Measurements from ENCODE around the gene SHB. TPM values are rescaled to one million over a fixed set of nuclear protein-coding genes. Genes with fewer than 3 reads are reported as not detected.

Gene SHB
- total RNA-seq, 1 donor from 2014 or later, result 12.2 TPM

- DNase-seq (ENCODE audit: low spot score in 2 of 2) (peak; percentile 48 to 60), FAIRE-seq (no peak)
Observed at GRCh38 chr9:38088006-38088925, 19.2 kb upstream of the SHB start.

- DNase-seq (ENCODE audit: low spot score in 2 of 2) (no peak), FAIRE-seq (no peak)
Observed at GRCh38 chr9:38086496-38086895, 17.5 kb upstream of the SHB start.

GRCh38 chr9:38085308-38085707, 16.3 kb upstream of the SHB start:
- no peak for FAIRE-seq
- no peak for DNase-seq (ENCODE audit: low spot score in 2 of 2)

- no peak for FAIRE-seq
Observed at GRCh38 chr9:38084556-38084880, 15.5 kb upstream of the SHB start.

GRCh38 chr9:38083858-38084555, 15.0 kb upstream of the SHB start:
- FAIRE-seq (no peak), DNase-seq (ENCODE audit: low spot score in 2 of 2) (no peak)

More at GRCh38 chr9:38084556-38084880, 15.5 kb upstream of the SHB start:
- DNase-seq (ENCODE audit: low spot score in 2 of 2), result no peak

- FAIRE-seq, result no peak
- DNase-seq (ENCODE audit: low spot score in 2 of 2), result no peak
Observed at GRCh38 chr9:38082446-38083287, 13.6 kb upstream of the SHB start.

GRCh38 chr9:38081356-38082108, 12.5 kb upstream of the SHB start:
- FAIRE-seq (no peak), DNase-seq (ENCODE audit: low spot score in 2 of 2) (no peak)

- DNase-seq (ENCODE audit: low spot score in 2 of 2) (no peak), FAIRE-seq (no peak)
Observed at GRCh38 chr9:38079461-38080031, 10.5 kb upstream of the SHB start.

- no peak for FAIRE-seq
Observed at GRCh38 chr9:38075272-38075671, 6.2 kb upstream of the SHB start.

GRCh38 chr9:38074441-38074961, 5.5 kb upstream of the SHB start:
- no peak for DNase-seq (ENCODE audit: low spot score in 2 of 2)
- no peak for FAIRE-seq

More at GRCh38 chr9:38075272-38075671, 6.2 kb upstream of the SHB start:
- DNase-seq (ENCODE audit: low spot score in 2 of 2), result no peak

GRCh38 chr9:38073882-38074281, 4.9 kb upstream of the SHB start:
- no peak for FAIRE-seq
- DNase-seq (ENCODE audit: low spot score in 2 of 2), result no peak

- FAIRE-seq, result no peak
- DNase-seq (ENCODE audit: low spot score in 2 of 2), result no peak
Observed at GRCh38 chr9:38071470-38072134, 2.6 kb upstream of the SHB start.

- FAIRE-seq, result no peak
- DNase-seq (ENCODE audit: low spot score in 2 of 2), result peak in 1 of 2 donors; percentile 54
Observed at GRCh38 chr9:38067859-38068681, 957 bp downstream of the SHB start.

- DNase-seq (ENCODE audit: low spot score in 2 of 2) (no peak), FAIRE-seq (no peak)
Observed at GRCh38 chr9:38066914-38067858, 1.8 kb downstream of the SHB start.

GRCh38 chr9:38066197-38066913, 2.7 kb downstream of the SHB start:
- FAIRE-seq, result no peak
- no peak for DNase-seq (ENCODE audit: low spot score in 2 of 2)

GRCh38 chr9:38065369-38066075, 3.5 kb downstream of the SHB start:
- no peak for DNase-seq (ENCODE audit: low spot score in 2 of 2)
- no peak for FAIRE-seq
